Measurements from ENCODE around the gene COL24A1.
"Not testable (repeated sequence)": the region's sequence is repeated elsewhere in the genome, so short reads cannot be mapped to it uniquely, and the experiment has no call there.

COL24A1 gene

GRCh38 chr1:85867189-85867588, 289.4 kb downstream of the COL24A1 start:
- DNase-seq, result no peak

GRCh38 chr1:85865213-85865612, 291.4 kb downstream of the COL24A1 start:
- DNase-seq, result no peak

GRCh38 chr1:85864727-85865126, 291.8 kb downstream of the COL24A1 start:
- no peak for DNase-seq

GRCh38 chr1:85863639-85864038, 292.9 kb downstream of the COL24A1 start:
- DNase-seq, result not testable (repeated sequence)

- DNase-seq, result no peak
Observed at GRCh38 chr1:85862456-85862855, 294.1 kb downstream of the COL24A1 start.

- no peak for DNase-seq
Observed at GRCh38 chr1:85857991-85858390, 298.6 kb downstream of the COL24A1 start.

- DNase-seq, result no peak
Observed at GRCh38 chr1:85850238-85850637, 306.3 kb downstream of the COL24A1 start.

GRCh38 chr1:85849660-85850059, 306.9 kb downstream of the COL24A1 start:
- no peak for DNase-seq

- DNase-seq, result no peak
Observed at GRCh38 chr1:85847356-85847755, 309.2 kb downstream of the COL24A1 start.

GRCh38 chr1:85846706-85847105, 309.9 kb downstream of the COL24A1 start:
- DNase-seq, result no peak

GRCh38 chr1:85839459-85839858, 317.1 kb downstream of the COL24A1 start:
- no peak for DNase-seq

GRCh38 chr1:85838238-85838637, 318.3 kb downstream of the COL24A1 start:
- no peak for DNase-seq

GRCh38 chr1:85836736-85837135, 319.8 kb downstream of the COL24A1 start:
- no peak for DNase-seq

- not testable (repeated sequence) for DNase-seq
Observed at GRCh38 chr1:85833165-85833564, 323.4 kb downstream of the COL24A1 start.

- no peak for DNase-seq
Observed at GRCh38 chr1:85830837-85831236, 325.7 kb downstream of the COL24A1 start.

- DNase-seq, result no peak
Observed at GRCh38 chr1:85824066-85824840, 332.3 kb downstream of the COL24A1 start.

GRCh38 chr1:85822696-85823095, 333.9 kb downstream of the COL24A1 start:
- DNase-seq, result no peak

GRCh38 chr1:85818371-85818770, 338.2 kb downstream of the COL24A1 start:
- DNase-seq, result no peak

GRCh38 chr1:85816606-85817005, 340.0 kb downstream of the COL24A1 start:
- DNase-seq, result no peak

GRCh38 chr1:85815906-85816305, 340.7 kb downstream of the COL24A1 start:
- DNase-seq, result no peak

- DNase-seq, result no peak
Observed at GRCh38 chr1:85806236-85806965, 350.2 kb downstream of the COL24A1 start.

GRCh38 chr1:85801520-85801919, 355.1 kb downstream of the COL24A1 start:
- DNase-seq, result no peak

GRCh38 chr1:85799737-85800136, 356.8 kb downstream of the COL24A1 start:
- DNase-seq, result no peak

GRCh38 chr1:85798419-85798818, 358.2 kb downstream of the COL24A1 start:
- no peak for DNase-seq

All from activated effector memory CD4-positive, alpha-beta T cell treated with Interleukin-2 at 50 U/mL for 16 hours (primary cell).